Activated CD4-positive, alpha-beta memory T cell treated with anti-CD3 and anti-CD28 coated beads for 36 hours (primary cell): ENCODE results near the gene NCLN. TPM values are rescaled to one million over a fixed set of nuclear protein-coding genes. Genes with fewer than 3 reads are reported as not detected.

ENCODE experiments used
- CTCF ChIA-PET: fragments of 350-600 bp; sonication (Branson Sonifier 250); formaldehyde crosslinking; loops from one replicate; lab custom pipeline; 2021; ENCODE audit warnings: antibody characterized with exemption, inconsistent platforms; lab: Charles Lee
- POLR2A ChIA-PET: fragments of 350-600 bp; sonication (Branson Sonifier 250); formaldehyde crosslinking; loops from one replicate; lab custom pipeline; 2021; ENCODE audit warnings: antibody characterized with exemption; lab: Charles Lee
- DNase-seq: peaks from one replicate; pipeline ENCODE4 v3.0.0-alpha.2; 2020
- H3K27ac Mint-ChIP-seq: one replicate; pipeline ENCODE4 v1.8.0; 2021; ENCODE audit warnings: mixed read lengths
- H3K27me3 Mint-ChIP-seq: one replicate; pipeline ENCODE4 v1.8.0; 2021; ENCODE audit warnings: mixed read lengths
- H3K36me3 Mint-ChIP-seq: one replicate; pipeline ENCODE4 v1.8.0; 2021; ENCODE audit warnings: mixed read lengths
- H3K4me1 Mint-ChIP-seq: one replicate; pipeline ENCODE4 v1.8.0; 2021; ENCODE audit warnings: low read depth, mixed read lengths
- H3K4me3 Mint-ChIP-seq: one replicate; pipeline ENCODE4 v1.8.0; 2021; ENCODE audit warnings: mild to moderate bottlenecking, mixed read lengths
- H3K9me3 Mint-ChIP-seq: one replicate; pipeline ENCODE4 v1.8.0; 2021; ENCODE audit warnings: mixed read lengths
- intact Hi-C: fragments of 100-400 bp; cut with micrococcal nuclease; formaldehyde crosslinking; loops from one replicate; pipeline ENCODE4 v1.15.1; 2023
- total RNA-seq, 2 experiments: library from RNA; stranded (reverse); gene quantifications; one replicate each; pipeline ENCODE4 v1.2.3, GENCODE V29; 2021

The NCLN gene
- total RNA-seq, 2 experiments from 2014 or later, result 47.0 to 50.9 TPM

DNA sequence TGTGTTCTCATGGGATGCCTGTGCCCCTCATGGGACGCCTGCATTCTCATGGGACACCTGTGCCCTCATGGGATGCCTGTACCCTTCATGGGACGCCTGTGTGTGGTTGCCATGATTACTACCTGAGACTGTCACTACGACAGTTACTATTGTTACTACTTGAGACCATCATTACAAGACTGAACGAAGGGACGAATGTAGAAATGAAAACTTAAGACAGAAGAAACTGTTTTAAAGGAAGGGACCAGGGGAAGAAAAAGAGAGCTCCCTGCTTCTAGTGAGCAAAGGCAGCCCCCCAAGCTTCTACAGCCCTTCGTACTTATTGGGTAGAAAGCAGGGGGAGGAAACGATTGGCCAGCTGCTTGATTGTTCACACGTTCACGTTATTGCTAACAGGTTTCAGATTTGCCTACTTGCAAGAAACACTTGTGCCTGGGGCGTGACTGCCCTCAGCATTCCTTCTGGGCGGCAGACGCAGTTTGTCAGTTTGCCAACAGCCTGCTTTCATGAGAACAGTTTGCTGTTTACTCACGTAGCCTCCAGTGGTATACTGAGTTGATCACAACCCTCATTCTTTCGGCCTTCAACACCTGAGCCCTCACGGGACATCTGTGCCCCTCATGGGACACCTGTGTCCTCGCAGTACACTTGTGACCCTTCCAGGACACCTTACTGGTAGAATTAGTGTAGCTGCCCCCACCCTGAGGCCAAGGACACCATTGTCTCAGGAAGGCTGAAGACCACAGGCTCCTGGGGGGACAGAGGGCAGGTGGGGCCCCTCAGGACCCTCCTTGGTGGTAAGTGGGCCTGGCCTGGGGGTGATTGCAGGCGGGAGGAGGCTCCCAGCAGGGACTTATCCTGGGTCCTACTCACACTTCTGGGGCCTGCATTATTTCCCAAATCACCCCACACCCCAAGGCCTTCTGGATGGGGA lies 9.7 kb upstream of the NCLN start:
- DNase-seq, result peak; percentile 53
- ChIA-PET POLR2A (interaction anchor here (1.0 kb wide), 1 partner anchor 95 kb away, joined by 3 read pairs; no protein-coding TSS in a partner anchor), CTCF (interaction anchor here (0.9 to 1.1 kb wide), 3 partner anchors 13 to 140 kb away, joined by 3 read pairs; no protein-coding TSS in a partner anchor)
- H3K36me3 Mint-ChIP-seq, result peaks cover 23% of the 10 kb centered on the region
- peak overlapping the region; percentile 74 for H3K4me3 Mint-ChIP-seq
- peaks cover 20% of the 10 kb centered on the region for H3K4me1 Mint-ChIP-seq
- intact Hi-C loops, result no loop called here
- H3K27ac Mint-ChIP-seq, result peak overlapping the region; percentile 90
- H3K27me3 Mint-ChIP-seq, result no peaks in the 10 kb centered on the region
- H3K9me3 Mint-ChIP-seq, result no peaks in the 10 kb centered on the region

DNA sequence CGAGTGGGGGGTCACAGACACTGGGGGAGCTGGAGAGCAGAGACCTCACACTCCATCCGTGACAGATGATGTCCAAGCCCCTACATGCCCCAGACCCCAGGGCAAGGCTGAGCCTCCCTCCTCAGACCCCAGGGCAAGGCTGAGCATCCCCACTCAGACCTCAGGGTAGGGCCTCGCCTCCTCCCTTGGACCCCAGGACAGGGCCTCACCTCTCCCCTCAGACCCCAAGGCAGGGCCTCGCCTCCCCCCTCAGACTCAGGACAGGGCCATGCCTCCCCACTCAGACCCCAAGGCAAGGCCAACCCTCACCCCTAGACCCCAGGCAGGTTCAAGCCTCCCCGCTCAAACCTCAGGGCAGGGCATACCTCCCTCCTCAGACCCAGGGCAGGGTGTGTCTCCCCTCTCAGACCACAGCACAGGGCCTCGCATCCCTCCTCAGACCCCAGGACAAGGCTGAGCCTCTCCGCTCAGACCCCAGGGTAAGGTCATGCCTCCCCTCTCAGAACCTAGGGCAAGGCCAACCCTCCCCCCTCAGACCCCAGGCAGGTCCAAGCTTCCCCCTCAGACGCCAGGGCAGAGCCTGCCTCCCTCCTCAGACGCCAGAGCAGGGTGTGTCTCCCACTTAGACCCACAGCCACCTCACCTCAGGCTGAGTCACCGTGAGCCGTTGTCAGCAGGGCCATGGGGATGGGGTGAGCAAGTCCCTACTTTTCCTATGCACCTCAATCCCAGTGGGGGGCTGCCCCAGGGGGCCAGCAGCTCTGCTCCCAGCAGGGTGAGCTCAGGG lies 8.8 kb upstream of the NCLN start:
- POLR2A ChIA-PET, result interaction anchor here (0.6 kb wide), 2 partner anchors 48 to 1958 kb away, joined by 3 to 4 read pairs; no protein-coding TSS in a partner anchor
- H3K36me3 Mint-ChIP-seq, result peaks cover 24% of the 10 kb centered on the region
- intact Hi-C loops, result no loop called here
- CTCF ChIA-PET, result interaction anchor here (0.6 to 1.1 kb wide), 3 partner anchors 13 to 141 kb away, joined by 3 read pairs; no protein-coding TSS in a partner anchor
- peak; percentile 84 for DNase-seq
- H3K27me3 Mint-ChIP-seq, result no peaks in the 10 kb centered on the region
- H3K4me3 Mint-ChIP-seq, result peak overlapping the region; percentile 74
- H3K9me3 Mint-ChIP-seq, result no peaks in the 10 kb centered on the region
- peak overlapping the region; percentile 90 for H3K27ac Mint-ChIP-seq
- H3K4me1 Mint-ChIP-seq, result peaks cover 23% of the 10 kb centered on the region

DNA sequence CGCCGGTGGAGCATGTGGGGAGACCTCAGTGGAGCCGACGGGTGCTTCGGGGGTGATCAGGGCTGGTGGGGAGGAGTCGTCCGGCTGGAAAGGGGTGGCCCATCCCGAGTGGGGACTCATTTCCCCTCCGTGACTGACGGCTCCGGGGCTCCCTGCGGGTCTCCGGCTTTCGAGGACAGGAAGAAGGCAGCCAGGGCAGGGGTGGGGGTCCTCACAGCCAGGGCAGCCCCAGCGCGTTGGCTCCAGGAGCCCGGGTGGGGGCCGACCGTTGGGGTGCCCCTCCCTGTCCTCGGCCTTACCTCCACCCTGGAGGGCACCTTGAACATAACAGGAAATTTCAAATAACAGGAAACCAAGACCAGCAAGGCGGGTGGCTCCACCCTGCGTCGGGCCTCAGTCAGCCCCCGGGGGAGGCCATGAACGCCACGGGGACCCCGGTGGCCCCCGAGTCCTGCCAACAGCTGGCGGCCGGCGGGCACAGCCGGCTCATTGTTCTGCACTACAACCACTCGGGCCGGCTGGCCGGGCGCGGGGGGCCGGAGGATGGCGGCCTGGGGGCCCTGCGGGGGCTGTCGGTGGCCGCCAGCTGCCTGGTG lies 7.3 kb upstream of the NCLN start, which contains the start of gene S1PR4:
Gene S1PR4, plus strand, starts transcription at position 393 of the 596 bp plus-strand sequence. Its CDS starts 24 bp downstream, at position 417.
- ChIA-PET POLR2A (no interaction called here), CTCF (no interaction called here)
- DNase-seq, result peak; percentile 78
- no peaks in the 10 kb centered on the region for H3K9me3 Mint-ChIP-seq
- intact Hi-C loops, result loop anchor here (2.0 kb wide), 1 partner anchor 46 kb away; no protein-coding TSS in a partner anchor
- peaks cover 31% of the 10 kb centered on the region for H3K4me1 Mint-ChIP-seq
- peaks cover 26% of the 10 kb centered on the region for H3K36me3 Mint-ChIP-seq
- H3K4me3 Mint-ChIP-seq, result peak within 1 kb of the TSS; percentile 98
- H3K27ac Mint-ChIP-seq, result peak within 1 kb of the TSS; percentile 97
- H3K27me3 Mint-ChIP-seq, result no peaks in the 10 kb centered on the region

DNA sequence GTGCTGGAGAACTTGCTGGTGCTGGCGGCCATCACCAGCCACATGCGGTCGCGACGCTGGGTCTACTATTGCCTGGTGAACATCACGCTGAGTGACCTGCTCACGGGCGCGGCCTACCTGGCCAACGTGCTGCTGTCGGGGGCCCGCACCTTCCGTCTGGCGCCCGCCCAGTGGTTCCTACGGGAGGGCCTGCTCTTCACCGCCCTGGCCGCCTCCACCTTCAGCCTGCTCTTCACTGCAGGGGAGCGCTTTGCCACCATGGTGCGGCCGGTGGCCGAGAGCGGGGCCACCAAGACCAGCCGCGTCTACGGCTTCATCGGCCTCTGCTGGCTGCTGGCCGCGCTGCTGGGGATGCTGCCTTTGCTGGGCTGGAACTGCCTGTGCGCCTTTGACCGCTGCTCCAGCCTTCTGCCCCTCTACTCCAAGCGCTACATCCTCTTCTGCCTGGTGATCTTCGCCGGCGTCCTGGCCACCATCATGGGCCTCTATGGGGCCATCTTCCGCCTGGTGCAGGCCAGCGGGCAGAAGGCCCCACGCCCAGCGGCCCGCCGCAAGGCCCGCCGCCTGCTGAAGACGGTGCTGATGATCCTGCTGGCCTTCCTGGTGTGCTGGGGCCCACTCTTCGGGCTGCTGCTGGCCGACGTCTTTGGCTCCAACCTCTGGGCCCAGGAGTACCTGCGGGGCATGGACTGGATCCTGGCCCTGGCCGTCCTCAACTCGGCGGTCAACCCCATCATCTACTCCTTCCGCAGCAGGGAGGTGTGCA lies 6.6 kb upstream of the NCLN start:
- peak overlapping the region; percentile 98 for H3K4me3 Mint-ChIP-seq
- no peaks in the 10 kb centered on the region for H3K9me3 Mint-ChIP-seq
- intact Hi-C loops, result loop anchor here (2.0 kb wide), 1 partner anchor 46 kb away; no protein-coding TSS in a partner anchor
- peak overlapping the region; percentile 97 for H3K27ac Mint-ChIP-seq
- H3K36me3 Mint-ChIP-seq, result peaks cover 26% of the 10 kb centered on the region
- H3K4me1 Mint-ChIP-seq, result peaks cover 37% of the 10 kb centered on the region
- CTCF ChIA-PET, result interaction anchor here (0.6 kb wide), 1 partner anchor 26 kb away, joined by 3 read pairs; no protein-coding TSS in a partner anchor
- no peaks in the 10 kb centered on the region for H3K27me3 Mint-ChIP-seq
- POLR2A ChIA-PET, result no interaction called here
- peak; percentile 49 for DNase-seq

DNA sequence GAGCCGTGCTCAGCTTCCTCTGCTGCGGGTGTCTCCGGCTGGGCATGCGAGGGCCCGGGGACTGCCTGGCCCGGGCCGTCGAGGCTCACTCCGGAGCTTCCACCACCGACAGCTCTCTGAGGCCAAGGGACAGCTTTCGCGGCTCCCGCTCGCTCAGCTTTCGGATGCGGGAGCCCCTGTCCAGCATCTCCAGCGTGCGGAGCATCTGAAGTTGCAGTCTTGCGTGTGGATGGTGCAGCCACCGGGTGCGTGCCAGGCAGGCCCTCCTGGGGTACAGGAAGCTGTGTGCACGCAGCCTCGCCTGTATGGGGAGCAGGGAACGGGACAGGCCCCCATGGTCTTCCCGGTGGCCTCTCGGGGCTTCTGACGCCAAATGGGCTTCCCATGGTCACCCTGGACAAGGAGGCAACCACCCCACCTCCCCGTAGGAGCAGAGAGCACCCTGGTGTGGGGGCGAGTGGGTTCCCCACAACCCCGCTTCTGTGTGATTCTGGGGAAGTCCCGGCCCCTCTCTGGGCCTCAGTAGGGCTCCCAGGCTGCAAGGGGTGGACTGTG lies 5.9 kb upstream of the NCLN start:
- ChIA-PET POLR2A (no interaction called here), CTCF (interaction anchor here (0.6 kb wide), 1 partner anchor 27 kb away, joined by 3 read pairs; no protein-coding TSS in a partner anchor)
- no peaks in the 10 kb centered on the region for H3K27me3 Mint-ChIP-seq
- intact Hi-C loops, result loop anchor here (2.0 kb wide), 1 partner anchor 47 kb away; no protein-coding TSS in a partner anchor
- peak; percentile 69 for DNase-seq
- peak overlapping the region; percentile 97 for H3K27ac Mint-ChIP-seq
- H3K36me3 Mint-ChIP-seq, result peaks cover 26% of the 10 kb centered on the region
- H3K4me3 Mint-ChIP-seq, result peak overlapping the region; percentile 98
- peaks cover 44% of the 10 kb centered on the region for H3K4me1 Mint-ChIP-seq
- H3K9me3 Mint-ChIP-seq, result no peaks in the 10 kb centered on the region

DNA sequence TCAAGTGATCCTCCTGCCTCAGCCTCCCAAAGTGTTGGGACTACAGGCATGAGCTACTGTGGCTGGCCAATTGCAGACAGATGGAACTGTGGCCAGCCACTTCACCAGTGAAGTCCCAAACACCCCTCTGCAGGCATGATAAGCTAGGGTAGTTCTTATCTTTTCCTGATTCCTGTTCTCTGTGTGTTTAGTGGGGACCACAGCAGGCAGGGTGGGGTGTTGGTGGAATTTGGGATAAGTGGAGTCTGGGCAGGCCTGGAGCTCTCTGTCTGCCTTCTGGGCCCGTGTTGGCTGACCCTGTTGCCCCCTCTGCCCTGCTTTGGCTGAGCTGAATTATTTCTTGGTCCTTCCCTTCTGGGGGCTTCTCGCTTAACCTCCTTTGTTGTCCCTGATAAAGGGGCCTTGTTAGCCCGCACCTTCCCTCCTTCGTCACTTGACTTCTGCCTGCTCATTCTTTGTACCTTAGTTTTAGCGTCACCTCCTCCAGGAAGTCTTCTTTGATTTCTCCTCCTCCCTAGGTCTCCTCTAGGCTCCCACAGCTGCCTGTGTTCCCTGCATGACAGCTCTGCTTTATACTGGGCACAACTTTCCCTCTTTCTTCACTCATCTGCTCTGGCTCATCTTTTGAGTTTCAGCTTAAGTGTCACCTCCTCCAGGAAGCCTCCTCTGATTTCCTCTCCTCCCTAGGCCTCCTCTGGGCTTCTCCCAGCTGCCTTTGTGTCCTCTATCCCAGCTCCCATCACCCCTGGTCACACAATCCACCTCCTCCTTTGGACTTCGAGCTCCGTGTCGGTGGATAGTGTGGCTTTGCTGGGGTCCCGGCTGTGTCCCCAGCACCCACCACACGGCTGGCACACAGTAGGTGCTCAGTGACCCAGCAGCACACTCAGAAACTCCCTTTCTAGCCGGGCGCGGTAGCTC lies 1.7 kb upstream of the NCLN start:
- no peak for DNase-seq
- CTCF ChIA-PET, result interaction anchor here (0.5 to 1.4 kb wide), 4 partner anchors 22 to 234 kb away, joined by 3 to 5 read pairs (median 4); no protein-coding TSS in a partner anchor
- no peaks in the 10 kb centered on the region for H3K27me3 Mint-ChIP-seq
- H3K9me3 Mint-ChIP-seq, result no peaks in the 10 kb centered on the region
- peak overlapping the region; percentile 71 for H3K27ac Mint-ChIP-seq
- H3K4me3 Mint-ChIP-seq, result peak overlapping the region; percentile 97
- H3K4me1 Mint-ChIP-seq, result peaks cover 52% of the 10 kb centered on the region
- intact Hi-C loops, result loop anchor here (2.0 kb wide), 2 partner anchors 29 to 233 kb away; no protein-coding TSS in a partner anchor
- POLR2A ChIA-PET, result interaction anchor here (1.0 kb wide), 1 partner anchor 13 kb away, joined by 3 read pairs; no protein-coding TSS in a partner anchor
- peaks cover 29% of the 10 kb centered on the region for H3K36me3 Mint-ChIP-seq

DNA sequence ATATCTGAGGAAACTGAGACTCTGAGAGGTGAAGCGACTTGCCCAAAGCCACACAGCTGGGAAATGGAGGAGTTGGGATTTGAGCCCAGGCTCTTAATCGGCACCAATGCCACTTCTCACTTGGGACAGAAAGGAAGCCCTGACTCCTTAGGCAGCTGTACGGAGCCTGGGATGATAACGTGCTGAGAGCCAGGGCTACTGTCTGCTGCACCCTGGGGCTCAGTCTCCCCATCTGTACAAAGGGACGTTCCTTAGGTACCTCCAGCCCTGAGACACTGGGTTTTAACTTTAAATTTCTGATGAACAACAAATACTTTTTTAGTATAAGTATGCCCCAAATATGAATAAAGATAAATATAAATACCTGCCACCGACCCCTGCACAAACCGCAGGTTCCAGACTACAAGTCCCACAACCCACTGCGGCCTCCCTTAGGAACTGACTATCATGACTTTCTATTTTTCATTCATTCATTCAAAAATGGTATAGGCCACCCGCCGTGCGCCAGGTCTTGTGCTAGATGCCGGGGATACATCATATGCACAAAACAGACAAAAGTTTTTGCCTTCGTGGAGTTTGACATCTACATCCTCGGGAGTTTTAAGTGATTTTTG lies 776 bp upstream of the NCLN start:
- Mint-ChIP-seq H3K27me3 (no peaks in the 10 kb centered on the region), H3K27ac (peak overlapping the region; percentile 99), H3K4me3 (peak overlapping the region; percentile 97), H3K36me3 (peaks cover 20% of the 10 kb centered on the region), H3K9me3 (no peaks in the 10 kb centered on the region), H3K4me1 (peaks cover 56% of the 10 kb centered on the region)
- DNase-seq, result peak; percentile 79
- POLR2A ChIA-PET, result no interaction called here
- intact Hi-C loops, result loop anchor here (1.0 to 2.0 kb wide), 3 partner anchors 30 to 402 kb away; partner anchors contain the start of gene SGTA
- CTCF ChIA-PET, result interaction anchor here (0.5 to 1.7 kb wide), 5 partner anchors 23 to 120 kb away, joined by 3 to 5 read pairs (median 3); no protein-coding TSS in a partner anchor

DNA sequence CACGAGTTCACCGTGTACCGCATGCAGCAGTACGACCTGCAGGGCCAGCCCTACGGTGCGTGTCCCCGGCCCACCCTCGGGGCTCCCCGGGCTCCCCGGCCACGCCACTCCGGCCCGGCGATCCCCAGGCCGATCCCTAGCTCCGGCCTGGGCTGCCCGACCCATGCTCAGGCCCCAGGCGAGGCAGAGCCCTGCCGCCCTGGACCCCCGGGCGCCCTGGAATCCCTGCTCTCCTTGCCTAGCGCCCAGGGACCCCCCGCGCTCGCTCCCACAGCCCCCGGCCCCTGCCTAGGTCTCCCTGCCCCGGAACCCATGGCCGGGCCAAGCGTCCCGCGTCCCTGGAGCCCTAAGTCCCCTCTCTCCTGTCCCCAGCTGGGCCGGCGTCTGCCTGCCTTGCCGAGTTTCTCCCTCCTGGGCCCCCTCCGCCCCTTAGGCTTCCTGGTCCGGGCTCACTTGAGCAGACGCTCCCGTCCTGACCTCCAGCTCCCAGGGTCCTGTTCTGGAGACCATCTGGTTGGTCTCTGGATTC lies 494 bp downstream of the NCLN start:
- DNase-seq, result no peak
- peaks cover 58% of the 10 kb centered on the region for H3K4me1 Mint-ChIP-seq
- peaks cover 11% of the 10 kb centered on the region for H3K36me3 Mint-ChIP-seq
- no peaks in the 10 kb centered on the region for H3K27me3 Mint-ChIP-seq
- no peaks in the 10 kb centered on the region for H3K9me3 Mint-ChIP-seq
- intact Hi-C loops, result no loop called here
- CTCF ChIA-PET, result interaction anchor here (1.0 to 1.7 kb wide), 2 partner anchors 24 to 78 kb away, joined by 3 to 5 read pairs; no protein-coding TSS in a partner anchor
- H3K27ac Mint-ChIP-seq, result peak overlapping the region; percentile 63
- H3K4me3 Mint-ChIP-seq, result peak overlapping the region; percentile 86
- POLR2A ChIA-PET, result interaction anchor here (1.0 kb wide), 1 partner anchor 42 kb away, joined by 4 read pairs; no protein-coding TSS in a partner anchor
